CD4-positive, CD25-positive, alpha-beta regulatory T cell (primary cell): ENCODE data around the gene RUBCNL. TPM values are rescaled to one million over a fixed set of nuclear protein-coding genes. Genes with fewer than 3 reads are reported as not detected.
"Not testable (repeated sequence)": the region's sequence is repeated elsewhere in the genome, so short reads cannot be mapped to it uniquely, and the experiment has no call there.

Experiments
- ATAC-seq, 2 donors: fragments of 150-1000 bp; cut with Tn5 transposase; one replicate each; pipeline ENCODE4 v1.10.0; 2021; ENCODE audit warnings: low read depth in 2 of 2, moderate number of reproducible peaks in 2 of 2, moderate library complexity in 1 of 2
- DNase-seq, 3 donors: peaks; one replicate each; pipeline versions ENCODE4 v3.0.0 to v3.0.0-alpha.2; 2012 to 2022; ENCODE audit warnings: mixed read lengths in 1 of 3
- H3K27ac ChIP-seq: one replicate; pipeline ENCODE4 v1.7.0; 2013; ENCODE audit warnings: mild to moderate bottlenecking, low read length; ENCODE audit not compliant: insufficient read depth, poor library complexity, severe bottlenecking
- H3K27me3 ChIP-seq: one replicate; pipeline ENCODE4 v1.7.0; 2013; ENCODE audit warnings: low read length; ENCODE audit not compliant: control insufficient read depth, insufficient read depth
- H3K36me3 ChIP-seq: one replicate; pipeline ENCODE4 v1.7.0; 2013; ENCODE audit warnings: mild to moderate bottlenecking, low read length, moderate library complexity; ENCODE audit not compliant: control insufficient read depth, insufficient read depth
- H3K4me1 ChIP-seq: 2 replicates; pipeline ENCODE4 v1.7.0; 2013; ENCODE audit warnings: mild to moderate bottlenecking, low read length; ENCODE audit not compliant: insufficient read depth, control insufficient read depth, poor library complexity, severe bottlenecking
- H3K4me3 ChIP-seq: one replicate; pipeline ENCODE4 v1.7.0; 2013; ENCODE audit warnings: low read depth, mild to moderate bottlenecking, low read length, moderate library complexity
- H3K9me3 ChIP-seq, 2 experiments: 1 replicate in 1 of 2; 2 replicates in 1 of 2; pipeline ENCODE4 v1.7.0; 2013; ENCODE audit warnings: low read length in 2 of 2, mild to moderate bottlenecking in 1 of 2, moderate library complexity in 1 of 2; ENCODE audit not compliant: control insufficient read depth in 2 of 2
- H3K27ac Mint-ChIP-seq, 3 donors: one replicate each; pipeline ENCODE4 v1.8.0; 2020 to 2022; ENCODE audit warnings: mild to moderate bottlenecking in 3 of 3, mixed read lengths in 3 of 3, moderate library complexity in 2 of 3
- H3K27me3 Mint-ChIP-seq: one replicate; pipeline ENCODE4 v1.8.0; 2022; ENCODE audit warnings: mild to moderate bottlenecking, mixed read lengths
- H3K36me3 Mint-ChIP-seq: one replicate; pipeline ENCODE4 v1.8.0; 2020; ENCODE audit warnings: mixed read lengths
- H3K4me1 Mint-ChIP-seq, 4 donors: one replicate each; pipeline ENCODE4 v1.8.0; 2020 to 2022; ENCODE audit warnings: mixed read lengths in 4 of 4, mild to moderate bottlenecking in 1 of 4
- H3K4me3 Mint-ChIP-seq, 4 donors: one replicate each; pipeline ENCODE4 v1.8.0; 2020 to 2022; ENCODE audit warnings: mild to moderate bottlenecking in 4 of 4, mixed read lengths in 4 of 4, moderate library complexity in 3 of 4
- H3K9me3 Mint-ChIP-seq, 7 donors: one replicate each; pipeline ENCODE4 v1.8.0; 2020 to 2022; ENCODE audit warnings: mixed read lengths in 7 of 7, mild to moderate bottlenecking in 3 of 7, moderate library complexity in 2 of 7
- polyA plus RNA-seq, 4 donors: library from polyadenylated mRNA; unstranded; fragments of 300-500 nt; fragmentation: Illumina TruSeq; gene quantifications; one replicate each; pipeline ENCODE4 v1.2.3, GENCODE V29; 2021
- total RNA-seq: library from RNA; stranded (reverse); gene quantifications from one replicate; pipeline ENCODE4 v1.2.3, GENCODE V29; 2022

Gene RUBCNL, protein sequence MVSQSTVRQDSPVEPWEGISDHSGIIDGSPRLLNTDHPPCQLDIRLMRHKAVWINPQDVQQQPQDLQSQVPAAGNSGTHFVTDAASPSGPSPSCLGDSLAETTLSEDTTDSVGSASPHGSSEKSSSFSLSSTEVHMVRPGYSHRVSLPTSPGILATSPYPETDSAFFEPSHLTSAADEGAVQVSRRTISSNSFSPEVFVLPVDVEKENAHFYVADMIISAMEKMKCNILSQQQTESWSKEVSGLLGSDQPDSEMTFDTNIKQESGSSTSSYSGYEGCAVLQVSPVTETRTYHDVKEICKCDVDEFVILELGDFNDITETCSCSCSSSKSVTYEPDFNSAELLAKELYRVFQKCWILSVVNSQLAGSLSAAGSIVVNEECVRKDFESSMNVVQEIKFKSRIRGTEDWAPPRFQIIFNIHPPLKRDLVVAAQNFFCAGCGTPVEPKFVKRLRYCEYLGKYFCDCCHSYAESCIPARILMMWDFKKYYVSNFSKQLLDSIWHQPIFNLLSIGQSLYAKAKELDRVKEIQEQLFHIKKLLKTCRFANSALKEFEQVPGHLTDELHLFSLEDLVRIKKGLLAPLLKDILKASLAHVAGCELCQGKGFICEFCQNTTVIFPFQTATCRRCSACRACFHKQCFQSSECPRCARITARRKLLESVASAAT
- total RNA-seq (not detected), polyA plus RNA-seq (under 1 TPM; 0.05 to 0.38 (median 0.14) TPM)

DNA sequence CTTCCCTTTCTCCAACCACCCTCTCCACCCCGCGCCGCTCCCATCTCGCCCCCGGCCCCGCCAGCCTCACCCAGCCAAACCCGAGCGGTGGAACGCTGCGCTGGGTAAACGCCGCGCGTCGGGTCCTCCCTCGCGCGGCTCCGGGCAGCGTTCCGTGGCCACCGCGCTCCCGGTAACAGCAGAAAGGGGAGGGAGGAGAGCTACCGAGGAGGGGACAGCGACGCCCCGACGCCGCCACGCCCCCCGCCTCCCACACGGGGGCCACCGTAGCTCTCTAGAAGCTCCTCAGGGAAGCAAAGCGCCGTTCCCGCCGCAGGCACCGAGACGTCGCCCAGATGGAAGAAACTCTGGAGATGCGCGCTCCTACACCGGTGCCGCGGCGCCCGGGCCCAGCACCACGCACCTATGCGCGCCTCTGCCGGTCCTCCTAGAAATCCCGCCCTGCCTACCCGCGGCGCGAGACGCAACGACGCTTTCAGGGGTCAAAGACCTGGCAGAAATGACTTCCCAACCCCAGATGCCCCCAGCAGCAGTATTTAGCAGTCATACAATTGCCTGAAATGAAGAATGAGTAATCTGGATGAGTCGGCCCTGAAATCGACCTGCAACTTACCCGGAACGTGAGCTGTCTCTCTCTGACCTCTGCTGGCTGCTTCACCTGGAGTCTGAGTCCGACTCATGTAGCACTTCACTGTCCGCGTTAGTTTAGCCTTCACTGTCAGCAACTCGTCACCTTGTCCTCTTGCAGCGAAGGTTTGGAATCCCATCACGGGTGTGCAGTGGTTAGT lies at the start of gene RUBCNL:
Gene RUBCNL (minus strand): TSS at position 189 of the 788 bp plus-strand sequence. CDS start 14,777 bp downstream, outside the sequence.
- Mint-ChIP-seq H3K4me1 (peaks cover 0 to 18% (median 6%) of the 10 kb centered on the region in 4 donors), H3K27ac (no peak within 1 kb of the TSS)
- ATAC-seq = peak; percentile 13 to 45

DNA sequence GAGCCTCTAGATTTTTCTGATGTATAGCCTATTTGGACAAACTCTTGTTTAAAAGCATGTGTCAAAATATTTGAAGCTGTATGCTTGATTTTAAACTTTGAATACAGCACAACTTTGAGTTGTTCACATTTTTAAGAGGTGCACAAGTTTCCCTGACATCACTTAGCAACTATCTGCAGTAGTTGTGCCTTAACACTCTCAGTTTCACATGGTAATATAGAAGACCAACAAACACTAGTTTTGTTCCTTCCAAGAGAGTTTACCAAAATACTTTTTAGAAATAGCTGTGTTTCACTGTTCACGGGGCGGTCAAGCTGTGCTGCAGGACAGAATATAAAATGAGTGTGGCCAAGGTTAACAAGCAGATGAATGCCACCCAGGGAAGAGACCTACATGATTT lies 42.5 kb upstream of the RUBCNL start:
- not testable (repeated sequence) for H3K27me3 Mint-ChIP-seq, H3K9me3 Mint-ChIP-seq, H3K4me3 Mint-ChIP-seq

More for the DNA sequence above, at the start of gene RUBCNL:
- H3K27ac ChIP-seq = no peak within 1 kb of the TSS
- H3K27me3 Mint-ChIP-seq = peaks cover 54% of the 10 kb centered on the region
- peak within 1 kb of the TSS in 3 of 4 donors; percentile 78 to 81 (median 80) for H3K4me3 Mint-ChIP-seq
- peaks cover 0 to 3% (median 0%) of the 10 kb centered on the region in 7 donors for H3K9me3 Mint-ChIP-seq
- peaks cover 12% of the 10 kb centered on the region for H3K4me1 ChIP-seq
- no peak within 1 kb of the TSS for H3K4me3 ChIP-seq
- no peaks in the 10 kb centered on the region for H3K36me3 Mint-ChIP-seq
- no peaks in the 10 kb centered on the region for H3K36me3 ChIP-seq
- H3K9me3 ChIP-seq = no peaks in the 10 kb centered on the region
- H3K27me3 ChIP-seq = peaks cover 22% of the 10 kb centered on the region
- peak in 2 of 3 donors; percentile 1 to 24 for DNase-seq

DNA sequence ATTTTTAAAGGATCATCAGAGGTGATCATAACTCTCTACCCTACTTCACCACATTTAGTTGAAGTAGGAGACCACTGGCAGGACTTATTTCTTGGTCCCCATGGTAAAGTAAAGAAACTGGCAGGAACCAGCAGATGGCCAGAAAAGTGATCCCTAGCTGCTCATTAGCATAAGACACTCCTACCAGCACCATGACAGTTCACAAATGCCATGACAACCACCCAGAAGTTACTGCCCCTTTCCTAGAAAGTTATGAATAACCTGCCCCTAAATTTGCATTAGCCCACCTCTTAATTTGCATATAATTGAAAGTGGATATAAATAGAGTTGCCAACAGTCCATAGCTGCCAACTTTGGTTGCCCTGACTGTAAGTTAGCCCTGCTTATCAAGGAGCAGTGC lies 18.4 kb upstream of the RUBCNL start:
- Histone ChIP-seq H3K9me3 (no peaks in the 10 kb centered on the region), H3K36me3 (no peaks in the 10 kb centered on the region), H3K4me3 (no peak overlapping the region), H3K27ac (no peak overlapping the region), H3K27me3 (peaks cover 3% of the 10 kb centered on the region), H3K4me1 (no peaks in the 10 kb centered on the region)
- Mint-ChIP-seq H3K36me3 (no peaks in the 10 kb centered on the region), H3K4me3 (no peak overlapping the region), H3K27ac (no peak overlapping the region), H3K4me1 (peaks cover 0 to 6% (median 3%) of the 10 kb centered on the region in 4 donors), H3K27me3 (peaks cover 18% of the 10 kb centered on the region), H3K9me3 (peaks cover 0 to 2% (median 0%) of the 10 kb centered on the region in 7 donors)
- DNase-seq (no peak), ATAC-seq (no peak)

More for the DNA sequence above, 42.5 kb upstream of the RUBCNL start:
- H3K27me3 ChIP-seq, DNase-seq, ATAC-seq, H3K36me3 ChIP-seq, H3K4me1 ChIP-seq, H3K27ac ChIP-seq, H3K4me3 ChIP-seq, H3K36me3 Mint-ChIP-seq, H3K9me3 ChIP-seq, H3K27ac Mint-ChIP-seq, H3K4me1 Mint-ChIP-seq: not testable (repeated sequence)

DNA sequence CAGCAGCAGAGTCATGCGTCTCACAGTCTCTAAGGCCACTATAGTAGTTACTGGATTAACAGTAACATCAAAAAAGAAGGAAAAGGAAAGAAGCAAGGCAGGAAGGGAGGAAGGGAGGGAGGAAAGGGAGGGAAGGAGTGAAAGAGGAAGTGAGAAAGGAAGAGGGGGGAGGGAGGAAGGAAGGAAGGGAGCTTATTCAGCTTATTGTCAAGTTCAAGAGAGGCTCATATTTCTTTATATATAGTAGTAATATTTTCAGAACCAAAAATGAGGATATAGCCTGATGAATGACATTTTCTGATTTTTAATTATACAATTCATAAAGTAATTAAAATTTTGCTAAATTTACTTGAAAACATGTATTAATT lies 17.7 kb upstream of the RUBCNL start:
- peaks cover 0 to 6% (median 3%) of the 10 kb centered on the region in 4 donors for H3K4me1 Mint-ChIP-seq
- H3K36me3 Mint-ChIP-seq = no peaks in the 10 kb centered on the region
- Histone ChIP-seq H3K4me1 (no peaks in the 10 kb centered on the region), H3K4me3 (no peak overlapping the region), H3K27ac (no peak overlapping the region), H3K27me3 (peaks cover 3% of the 10 kb centered on the region), H3K9me3 (no peaks in the 10 kb centered on the region), H3K36me3 (no peaks in the 10 kb centered on the region)
- H3K27me3 Mint-ChIP-seq = peaks cover 18% of the 10 kb centered on the region
- ATAC-seq (no peak), DNase-seq (no peak)
- H3K27ac Mint-ChIP-seq = no peak overlapping the region
- H3K9me3 Mint-ChIP-seq = no peaks in the 10 kb centered on the region
- H3K4me3 Mint-ChIP-seq = no peak overlapping the region

DNA sequence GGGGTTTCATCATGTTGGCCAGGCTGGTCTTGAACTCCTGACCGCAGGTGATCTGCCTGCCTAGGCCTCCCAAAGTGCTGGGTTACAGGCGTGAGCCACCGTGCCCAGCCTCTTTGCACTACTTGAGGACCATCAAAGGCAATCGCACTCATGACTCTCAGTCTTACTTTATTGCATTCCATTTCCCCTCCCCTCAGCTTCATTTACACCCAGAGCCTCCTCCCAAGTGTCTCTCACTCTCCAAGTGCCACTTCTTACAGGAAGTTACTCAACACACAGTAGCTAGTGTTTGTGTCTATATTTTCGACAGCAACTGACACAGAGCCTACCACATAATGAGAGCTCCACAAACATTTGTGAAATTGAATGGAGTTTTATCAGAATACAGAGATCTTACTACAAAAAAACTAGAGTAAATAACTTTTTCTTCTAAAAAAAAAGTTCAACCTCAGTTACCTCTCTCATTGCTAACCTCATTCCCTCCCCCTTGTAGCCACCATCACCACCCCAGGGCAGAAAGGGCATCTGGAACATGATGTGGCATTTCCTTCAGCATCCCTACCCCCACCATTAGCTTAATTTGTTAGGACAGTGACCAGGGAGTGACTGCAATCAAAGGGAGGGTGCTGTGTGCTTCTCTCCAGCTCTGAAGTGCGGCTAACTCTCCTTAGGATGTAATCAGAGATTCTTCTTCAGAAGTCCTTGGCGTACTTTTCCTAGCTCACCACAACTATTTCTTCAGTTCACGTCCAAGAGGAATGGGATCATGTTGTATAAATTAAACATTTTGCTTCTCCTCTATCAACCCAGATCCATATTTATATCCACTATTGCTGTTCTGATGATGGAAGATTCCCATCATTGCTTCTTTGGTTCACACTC lies 17.0 kb upstream of the RUBCNL start:
- H3K9me3 Mint-ChIP-seq = no peaks in the 10 kb centered on the region
- ATAC-seq = peak in 1 of 2 donors; percentile 16
- Histone ChIP-seq H3K36me3 (no peaks in the 10 kb centered on the region), H3K4me1 (no peaks in the 10 kb centered on the region), H3K27ac (no peak overlapping the region), H3K9me3 (no peaks in the 10 kb centered on the region), H3K4me3 (no peak overlapping the region), H3K27me3 (peaks cover 3% of the 10 kb centered on the region)
- H3K4me1 Mint-ChIP-seq = peaks cover 0 to 6% (median 3%) of the 10 kb centered on the region in 4 donors
- no peaks in the 10 kb centered on the region for H3K36me3 Mint-ChIP-seq
- H3K27me3 Mint-ChIP-seq = peaks cover 18% of the 10 kb centered on the region
- no peak overlapping the region for H3K4me3 Mint-ChIP-seq
- H3K27ac Mint-ChIP-seq = peak overlapping the region in 2 of 3 donors; percentile 37 to 75
- DNase-seq = no peak

DNA sequence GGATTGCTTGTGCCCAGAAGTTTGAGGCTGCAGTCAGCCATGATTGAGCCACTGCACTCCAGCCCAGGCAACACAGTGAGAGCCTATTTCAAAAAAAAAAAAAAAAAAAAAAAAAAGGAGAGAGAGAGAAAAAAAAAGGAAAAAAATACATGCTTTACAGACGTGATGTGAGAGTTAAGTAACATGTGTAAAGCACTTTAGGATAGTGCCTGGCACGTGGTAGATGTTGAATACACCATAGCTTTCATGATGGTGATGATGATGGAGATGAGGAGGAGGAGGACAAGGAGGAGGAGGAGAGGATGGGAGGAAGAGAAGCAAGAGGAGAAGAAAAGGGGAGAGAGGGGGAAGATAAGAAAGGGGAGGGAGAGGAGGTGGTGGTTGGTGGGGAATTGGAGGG lies 15.1 kb upstream of the RUBCNL start:
- no peaks in the 10 kb centered on the region for H3K36me3 Mint-ChIP-seq
- Histone ChIP-seq H3K27ac (no peak overlapping the region), H3K4me1 (no peaks in the 10 kb centered on the region), H3K4me3 (no peak overlapping the region), H3K27me3 (peaks cover 3% of the 10 kb centered on the region), H3K36me3 (no peaks in the 10 kb centered on the region), H3K9me3 (no peaks in the 10 kb centered on the region)
- H3K4me1 Mint-ChIP-seq = peaks cover 0 to 6% (median 3%) of the 10 kb centered on the region in 4 donors
- ATAC-seq = no peak
- H3K27ac Mint-ChIP-seq = no peak overlapping the region
- DNase-seq = no peak
- H3K27me3 Mint-ChIP-seq = peaks cover 18% of the 10 kb centered on the region
- H3K9me3 Mint-ChIP-seq = peaks cover 0 to 1% (median 0%) of the 10 kb centered on the region in 7 donors
- H3K4me3 Mint-ChIP-seq = no peak overlapping the region

DNA sequence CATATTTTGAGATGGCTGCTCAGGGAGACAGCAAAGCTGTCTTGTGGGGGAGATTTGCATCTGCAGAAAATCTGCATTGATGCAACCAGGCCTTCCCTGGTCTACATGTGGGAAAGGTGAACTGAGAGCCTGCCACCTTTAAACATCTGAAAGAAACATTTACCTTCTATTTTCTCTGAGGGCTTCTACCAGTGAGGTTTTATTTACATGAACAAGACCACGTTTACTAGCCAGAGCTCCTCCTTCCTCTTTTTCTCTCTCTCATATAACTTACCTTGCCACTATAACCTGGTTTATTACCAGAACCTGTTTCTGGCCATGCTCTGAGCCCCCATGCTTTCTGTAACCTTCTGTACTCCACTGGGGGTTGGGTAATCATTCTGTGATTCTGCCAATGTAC lies 14.4 kb upstream of the RUBCNL start:
- peaks cover 0 to 1% (median 0%) of the 10 kb centered on the region in 7 donors for H3K9me3 Mint-ChIP-seq
- H3K4me3 Mint-ChIP-seq = no peak overlapping the region
- Histone ChIP-seq H3K4me1 (no peaks in the 10 kb centered on the region), H3K27me3 (peaks cover 3% of the 10 kb centered on the region), H3K36me3 (no peaks in the 10 kb centered on the region), H3K4me3 (no peak overlapping the region), H3K27ac (no peak overlapping the region), H3K9me3 (no peaks in the 10 kb centered on the region)
- no peak overlapping the region for H3K27ac Mint-ChIP-seq
- peaks cover 0 to 6% (median 3%) of the 10 kb centered on the region in 4 donors for H3K4me1 Mint-ChIP-seq
- no peaks in the 10 kb centered on the region for H3K36me3 Mint-ChIP-seq
- H3K27me3 Mint-ChIP-seq = peaks cover 19% of the 10 kb centered on the region
- ATAC-seq (no peak), DNase-seq (no peak)
